ENCODE data around the gene ZC3H4. TPM values are rescaled to one million over a fixed set of nuclear protein-coding genes. Genes with fewer than 3 reads are reported as not detected.

ZC3H4 gene
- total and polyA plus RNA-seq, 9 of the 15 experiments (the other 6 are each of a cell fraction or from before 2014, with no cell fraction given), result 2.2 to 75.6 (median 18.3) TPM

GRCh38 chr19:47022140-47022536 lies 91.4 kb downstream of the ZC3H4 start:
- in situ Hi-C loops (cut with MboI), result no loop called here
- FAIRE-seq (no peak), ATAC-seq (no peak; the same call in 2 of the 3 replicates), DNase-seq (ENCODE audit: extremely low read depth in 1 of 4, low spot score in 3 of 4) (no peak)
- no peaks in the 10 kb centered on the region for H3K36me3 ChIP-seq (ENCODE audit: control insufficient read depth, insufficient read depth, low read length)
- H3K4me3 ChIP-seq, result no peak overlapping the region
- H3K27me3 ChIP-seq (ENCODE audit: control insufficient read depth in 2 of 2, insufficient read depth in 2 of 2, low read length in 2 of 2), result peaks cover 19 to 33% of the 10 kb centered on the region in 2 experiments
- no peak overlapping the region for H2AFZ ChIP-seq (ENCODE audit: low read depth, low read length)
- H4K20me1 ChIP-seq (replicated peaks; ENCODE audit: control insufficient read depth, insufficient read depth, low read length), result no peaks in the 10 kb centered on the region
- no peak overlapping the region for H3K9ac ChIP-seq (ENCODE audit: insufficient read depth in 1 of 2, low read depth in 2 of 2, low read length in 2 of 2)
- ChIA-PET POLR2A (interaction anchor here (0.7 to 1.0 kb wide), 3 partner anchors 9 to 269 kb away, joined by 3 to 4 read pairs (median 3); no protein-coding TSS in a partner anchor), CTCF (ENCODE audit: low intra/inter-chr PET ratio) (no interaction called here)
- TF ChIP-seq ADNP (tag; IDR thresholded peaks at IDR 0.05), result 0 out of 2 replicates have a peak, but pooled peaks have one; percentile 1
- no peak for TF ChIP-seq ZBTB43 (CRISPR knock-in tag; IDR thresholded peaks at IDR 0.05)
- no peaks in the 10 kb centered on the region for H3K9me3 ChIP-seq (replicated peaks; ENCODE audit: control insufficient read depth, insufficient read depth, low read depth, low read length)
- H3K27ac ChIP-seq (ENCODE audit: extremely low read depth, low read depth, low read length), result no peak overlapping the region
- no peak overlapping the region for H3K4me2 ChIP-seq (ENCODE audit: insufficient read depth, low read length)
- no peaks in the 10 kb centered on the region for H3K9me1 ChIP-seq (ENCODE audit: control insufficient read depth, insufficient read depth, low read length)
- peaks cover 0 to 43% of the 10 kb centered on the region in 2 experiments; a peak in 3 of 5 replicates for H3K4me1 ChIP-seq (replicated peaks in 1 of 2; ENCODE audit: control insufficient read depth in 2 of 2, insufficient read depth in 2 of 2, low read length in 2 of 2)
- intact Hi-C loops (cut with micrococcal nuclease), result no loop called here
- BruUV-seq (replicated peaks), result no TSS peak
- no peaks in the 10 kb centered on the region for H3K79me2 ChIP-seq (ENCODE audit: control insufficient read depth, insufficient read depth, low read length)
- WGBS (ENCODE audit: insufficient coverage, low coverage, missing lambda C conversion rate), result 20% methylated on average over 14 of the region's 14 CpGs

- Histone ChIP-seq H3K36me3 (ENCODE audit: control insufficient read depth, insufficient read depth, low read length) (no peaks in the 10 kb centered on the region), H3K4me2 (ENCODE audit: insufficient read depth, low read length) (no peak overlapping the region), H3K9me1 (ENCODE audit: control insufficient read depth, insufficient read depth, low read length) (no peaks in the 10 kb centered on the region), H3K79me2 (ENCODE audit: control insufficient read depth, insufficient read depth, low read length) (no peaks in the 10 kb centered on the region), H3K27me3 (ENCODE audit: control insufficient read depth in 2 of 2, insufficient read depth in 2 of 2, low read length in 2 of 2) (peaks cover 19 to 33% of the 10 kb centered on the region in 2 experiments), H3K4me1 (replicated peaks in 1 of 2; ENCODE audit: control insufficient read depth in 2 of 2, insufficient read depth in 2 of 2, low read length in 2 of 2) (peaks cover 0 to 40% of the 10 kb centered on the region in 2 experiments; a peak in 3 of 5 replicates), H3K9me3 (replicated peaks; ENCODE audit: control insufficient read depth, insufficient read depth, low read depth, low read length) (no peaks in the 10 kb centered on the region), H3K9ac (ENCODE audit: insufficient read depth in 1 of 2, low read depth in 2 of 2, low read length in 2 of 2) (0 out of 4 replicates have a peak overlapping the region, but pooled peaks of 1 of the 2 experiments have one; percentile 16), H3K4me3 (no peak overlapping the region), H3K27ac (ENCODE audit: extremely low read depth, low read depth, low read length) (no peak overlapping the region), H2AFZ (ENCODE audit: low read depth, low read length) (no peak overlapping the region), H4K20me1 (replicated peaks; ENCODE audit: control insufficient read depth, insufficient read depth, low read length) (no peaks in the 10 kb centered on the region)
- in situ Hi-C loops (cut with MboI) (no loop called here), intact Hi-C loops (cut with micrococcal nuclease) (no loop called here)
- ChIA-PET CTCF (ENCODE audit: low intra/inter-chr PET ratio) (no interaction called here), POLR2A (interaction anchor here (0.6 to 1.0 kb wide), 4 partner anchors 9 to 268 kb away, joined by 3 to 4 read pairs (median 4); no protein-coding TSS in a partner anchor)
- DNase-seq (ENCODE audit: extremely low read depth in 1 of 4, low spot score in 3 of 4) (peak in 2 of 4 experiments; percentile 42 to 46), FAIRE-seq (no peak), ATAC-seq (peak; percentile 10; the same call in 1 of the 3 replicates)
- TSS peak; percentile 31 for BruUV-seq (replicated peaks)
- WGBS (ENCODE audit: insufficient coverage, low coverage, missing lambda C conversion rate), result 27% methylated on average over 30 of the region's 50 CpGs
- TF ChIP-seq MAZ (CRISPR knock-in tag; conservative IDR thresholded peaks at IDR 0.05 in 1 of 2, IDR thresholded peaks at IDR 0.05 in 1 of 2) (no peak), ZFP1 (CRISPR knock-in tag; IDR thresholded peaks at IDR 0.05) (no peak), ZNF384 (IDR thresholded peaks at IDR 0.05; ENCODE audit: low read depth, low read length) (no peak), ELK1 (CRISPR knock-in tag; IDR thresholded peaks at IDR 0.05) (no peak), ZC3H4 (CRISPR knock-in tag; IDR thresholded peaks at IDR 0.05; ENCODE audit: borderline replicate concordance) (no peak), RFX1 (IDR thresholded peaks at IDR 0.05) (no peak), TCF7L2 (IDR thresholded peaks at IDR 0.05; ENCODE audit: low read depth, low read length) (no peak), KAT7 (CRISPR knock-in tag; IDR thresholded peaks at IDR 0.05; ENCODE audit: borderline replicate concordance) (no peak), CBX1 (IDR thresholded peaks at IDR 0.05; ENCODE audit: low read depth) (0 out of 2 replicates have a peak, but pooled peaks have one; percentile 44), ZNF311 (CRISPR knock-in tag; IDR thresholded peaks at IDR 0.05) (no peak)
- TF ChIP-seq, protein P1, sequence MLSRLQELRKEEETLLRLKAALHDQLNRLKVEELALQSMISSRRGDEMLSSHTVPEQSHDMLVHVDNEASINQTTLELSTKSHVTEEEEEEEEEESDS (CRISPR knock-in tag; IDR thresholded peaks at IDR 0.05), result no peak
These were observed 91.9 kb downstream of the ZC3H4 start for GRCh38 chr19:47021536-47022139.
